K562 (cell line): Measurements from ENCODE around the gene STAT6. TPM values are rescaled to one million over a fixed set of nuclear protein-coding genes. Genes with fewer than 3 reads are reported as not detected.

Experiments
- BRCA1 ChIP-seq, 2 experiments: fragments of 450-650 bp in 1 of 2; sonication (generic) in 1 of 2; formaldehyde crosslinking in 1 of 2; IDR thresholded peaks; 2 replicates each; pipeline versions ENCODE4 v1.5.0 to v1.6.1; 2017 to 2020; ENCODE audit warnings: mild to moderate bottlenecking in 1 of 2, missing genetic modification reagents in 1 of 2
- CBFA2T2 ChIP-seq: fragments of 450-650 bp; conservative IDR thresholded peaks from 2 replicates; pipeline ENCODE4 v1.6.1; 2017; ENCODE audit warnings: mild to moderate bottlenecking
- CSDE1 ChIP-seq, 2 experiments: fragments of 450-650 bp; IDR thresholded peaks; 2 replicates each; pipeline ENCODE4 v1.6.1; 2016; ENCODE audit warnings: mild to moderate bottlenecking in 1 of 2
- ELF1 ChIP-seq: fragments of 200-800 bp; sonication (Bioruptor generic); IDR thresholded peaks from 2 replicates; pipeline ENCODE4 v1.6.1; 2016; ENCODE audit warnings: missing genetic modification characterization, missing compliant biosample characterization
- HIVEP1 ChIP-seq: fragments of 250-450 bp; sonication (Bioruptor Pico); IDR thresholded peaks from 2 replicates; pipeline ENCODE4 v1.4.0; 2020; ENCODE audit warnings: mild to moderate bottlenecking
- HMG20B ChIP-seq: fragments of 250-450 bp; sonication (Bioruptor Pico); IDR thresholded peaks from 2 replicates; pipeline ENCODE4 v1.5.0; 2021; ENCODE audit warnings: mild to moderate bottlenecking
- HSF4 ChIP-seq: fragments of 250-450 bp; sonication (Bioruptor Pico); IDR thresholded peaks from 2 replicates; pipeline ENCODE4 v2.1.2; 2022; ENCODE audit warnings: mild to moderate bottlenecking, moderate library complexity, borderline replicate concordance
- KAT2B ChIP-seq: IDR thresholded peaks from one replicate; pipeline ENCODE4 v1.6.1; 2012; ENCODE audit warnings: low read depth, mild to moderate bottlenecking, control low read depth, inconsistent platforms, low read length, moderate library complexity
- KLF6 ChIP-seq: fragments of 250-450 bp; sonication (Bioruptor Pico); IDR thresholded peaks from 2 replicates; pipeline ENCODE4 v1.4.0; 2020; ENCODE audit warnings: mild to moderate bottlenecking, moderate library complexity, borderline replicate concordance
- MYNN ChIP-seq, 2 experiments: sonication (generic); formaldehyde crosslinking in 1 of 2; IDR thresholded peaks; 2 replicates each; pipeline versions ENCODE4 v1.5.0 to v1.6.1; 2016 to 2020; ENCODE audit warnings: antibody characterized with exemption in 1 of 2, missing genetic modification reagents in 1 of 2
- polyA plus RNA-seq, 8 experiments: library from polyadenylated mRNA; depleted of rRNA in 4 of 8; stranded (reverse) in 5 of 8; unstranded in 3 of 8; fragments of >200 nt; fragmentation: Nextera tagmentation in 2 of 8; fragmentation: Illumina TruSeq in 1 of 8; extraction: Ambion mirVana in 2 of 8; extraction: Trizol in 1 of 8; gene quantifications; 2 replicates each; pipeline versions ENCODE4 v1.2.1 to v1.2.3, GENCODE V29; 2011 to 2014; ENCODE audit warnings: inconsistent platforms in 1 of 8, missing spikeins in 1 of 8
- total RNA-seq, 7 experiments: library from RNA; depleted of rRNA in 6 of 7; stranded (reverse); fragments of >200 nt in 6 of 7; fragmentation: Illumina TruSeq in 2 of 7; extraction: Trizol in 2 of 7; gene quantifications; 2 replicates each; pipeline versions ENCODE4 v1.2.1 to v1.2.3, GENCODE V29; 2011 to 2021; ENCODE audit warnings: low replicate concordance in 1 of 7
- TF ChIP-seq, protein P1 (sequence below): fragments of 200-600 bp; sonication (generic); IDR thresholded peaks from one replicate; pipeline ENCODE4 v1.6.1; 2012; ENCODE audit warnings: mild to moderate bottlenecking, low read depth, low read length, inconsistent platforms
- TF ChIP-seq, protein P2 (sequence below): IDR thresholded peaks from 3 replicates; pipeline ENCODE4 v1.6.1; 2011; ENCODE audit warnings: borderline replicate concordance, mild to moderate bottlenecking, moderate library complexity; ENCODE audit not compliant: insufficient read length; ENCODE audit errors: extremely low read depth

STAT6 gene
- total and polyA plus RNA-seq, 9 of the 15 experiments (the other 6 are each of a cell fraction or from before 2014, with no cell fraction given) = 2.4 to 49.5 (median 26.5) TPM

DNA sequence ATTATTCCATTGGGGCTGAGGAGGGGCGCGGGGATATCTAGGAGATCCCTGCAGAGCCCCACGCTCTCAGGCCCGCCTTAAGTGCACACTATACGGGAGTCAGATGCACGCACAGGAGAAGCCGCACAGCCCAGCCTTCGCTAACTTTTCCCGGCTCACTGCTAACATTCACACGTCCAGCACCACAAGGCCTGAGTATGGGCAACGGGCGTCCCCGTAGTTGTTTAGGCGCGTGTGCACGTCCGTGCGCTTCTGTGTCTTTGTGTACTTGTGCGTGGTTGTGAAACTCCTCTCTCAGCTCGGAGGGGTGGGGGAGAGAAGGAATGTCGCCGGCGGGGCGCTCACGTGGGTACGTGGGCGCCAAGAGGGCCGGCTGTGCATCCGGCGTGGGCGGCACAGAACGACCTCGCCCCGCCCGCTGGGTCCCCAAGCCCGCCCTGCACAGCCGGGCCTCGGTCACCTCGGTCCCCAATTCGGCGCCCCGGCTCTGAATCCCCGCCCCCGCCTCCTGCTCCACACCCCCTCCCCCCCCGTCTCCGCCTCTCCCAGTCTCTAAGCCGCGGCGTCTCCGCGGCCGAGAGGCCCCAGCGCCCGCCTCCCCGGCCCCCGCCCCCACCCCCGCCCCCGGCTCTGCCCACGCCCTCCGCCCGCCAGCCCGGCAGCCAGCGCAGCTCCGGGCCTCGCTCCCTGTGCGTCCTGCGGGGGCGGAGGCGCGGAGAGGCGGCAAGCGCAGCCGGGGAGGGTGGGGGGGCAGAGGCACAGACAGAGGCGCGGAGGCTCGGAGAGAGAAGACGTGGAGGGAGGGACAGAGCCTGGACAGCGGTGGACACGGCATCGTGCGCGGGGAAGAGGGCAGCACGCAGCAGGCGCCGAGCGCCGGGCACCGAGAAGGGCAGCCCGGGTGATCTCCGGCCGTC is 22.6 kb downstream of the STAT6 start, which contains the start of gene NAB2 (continued):
- TF ChIP-seq, protein P1, sequence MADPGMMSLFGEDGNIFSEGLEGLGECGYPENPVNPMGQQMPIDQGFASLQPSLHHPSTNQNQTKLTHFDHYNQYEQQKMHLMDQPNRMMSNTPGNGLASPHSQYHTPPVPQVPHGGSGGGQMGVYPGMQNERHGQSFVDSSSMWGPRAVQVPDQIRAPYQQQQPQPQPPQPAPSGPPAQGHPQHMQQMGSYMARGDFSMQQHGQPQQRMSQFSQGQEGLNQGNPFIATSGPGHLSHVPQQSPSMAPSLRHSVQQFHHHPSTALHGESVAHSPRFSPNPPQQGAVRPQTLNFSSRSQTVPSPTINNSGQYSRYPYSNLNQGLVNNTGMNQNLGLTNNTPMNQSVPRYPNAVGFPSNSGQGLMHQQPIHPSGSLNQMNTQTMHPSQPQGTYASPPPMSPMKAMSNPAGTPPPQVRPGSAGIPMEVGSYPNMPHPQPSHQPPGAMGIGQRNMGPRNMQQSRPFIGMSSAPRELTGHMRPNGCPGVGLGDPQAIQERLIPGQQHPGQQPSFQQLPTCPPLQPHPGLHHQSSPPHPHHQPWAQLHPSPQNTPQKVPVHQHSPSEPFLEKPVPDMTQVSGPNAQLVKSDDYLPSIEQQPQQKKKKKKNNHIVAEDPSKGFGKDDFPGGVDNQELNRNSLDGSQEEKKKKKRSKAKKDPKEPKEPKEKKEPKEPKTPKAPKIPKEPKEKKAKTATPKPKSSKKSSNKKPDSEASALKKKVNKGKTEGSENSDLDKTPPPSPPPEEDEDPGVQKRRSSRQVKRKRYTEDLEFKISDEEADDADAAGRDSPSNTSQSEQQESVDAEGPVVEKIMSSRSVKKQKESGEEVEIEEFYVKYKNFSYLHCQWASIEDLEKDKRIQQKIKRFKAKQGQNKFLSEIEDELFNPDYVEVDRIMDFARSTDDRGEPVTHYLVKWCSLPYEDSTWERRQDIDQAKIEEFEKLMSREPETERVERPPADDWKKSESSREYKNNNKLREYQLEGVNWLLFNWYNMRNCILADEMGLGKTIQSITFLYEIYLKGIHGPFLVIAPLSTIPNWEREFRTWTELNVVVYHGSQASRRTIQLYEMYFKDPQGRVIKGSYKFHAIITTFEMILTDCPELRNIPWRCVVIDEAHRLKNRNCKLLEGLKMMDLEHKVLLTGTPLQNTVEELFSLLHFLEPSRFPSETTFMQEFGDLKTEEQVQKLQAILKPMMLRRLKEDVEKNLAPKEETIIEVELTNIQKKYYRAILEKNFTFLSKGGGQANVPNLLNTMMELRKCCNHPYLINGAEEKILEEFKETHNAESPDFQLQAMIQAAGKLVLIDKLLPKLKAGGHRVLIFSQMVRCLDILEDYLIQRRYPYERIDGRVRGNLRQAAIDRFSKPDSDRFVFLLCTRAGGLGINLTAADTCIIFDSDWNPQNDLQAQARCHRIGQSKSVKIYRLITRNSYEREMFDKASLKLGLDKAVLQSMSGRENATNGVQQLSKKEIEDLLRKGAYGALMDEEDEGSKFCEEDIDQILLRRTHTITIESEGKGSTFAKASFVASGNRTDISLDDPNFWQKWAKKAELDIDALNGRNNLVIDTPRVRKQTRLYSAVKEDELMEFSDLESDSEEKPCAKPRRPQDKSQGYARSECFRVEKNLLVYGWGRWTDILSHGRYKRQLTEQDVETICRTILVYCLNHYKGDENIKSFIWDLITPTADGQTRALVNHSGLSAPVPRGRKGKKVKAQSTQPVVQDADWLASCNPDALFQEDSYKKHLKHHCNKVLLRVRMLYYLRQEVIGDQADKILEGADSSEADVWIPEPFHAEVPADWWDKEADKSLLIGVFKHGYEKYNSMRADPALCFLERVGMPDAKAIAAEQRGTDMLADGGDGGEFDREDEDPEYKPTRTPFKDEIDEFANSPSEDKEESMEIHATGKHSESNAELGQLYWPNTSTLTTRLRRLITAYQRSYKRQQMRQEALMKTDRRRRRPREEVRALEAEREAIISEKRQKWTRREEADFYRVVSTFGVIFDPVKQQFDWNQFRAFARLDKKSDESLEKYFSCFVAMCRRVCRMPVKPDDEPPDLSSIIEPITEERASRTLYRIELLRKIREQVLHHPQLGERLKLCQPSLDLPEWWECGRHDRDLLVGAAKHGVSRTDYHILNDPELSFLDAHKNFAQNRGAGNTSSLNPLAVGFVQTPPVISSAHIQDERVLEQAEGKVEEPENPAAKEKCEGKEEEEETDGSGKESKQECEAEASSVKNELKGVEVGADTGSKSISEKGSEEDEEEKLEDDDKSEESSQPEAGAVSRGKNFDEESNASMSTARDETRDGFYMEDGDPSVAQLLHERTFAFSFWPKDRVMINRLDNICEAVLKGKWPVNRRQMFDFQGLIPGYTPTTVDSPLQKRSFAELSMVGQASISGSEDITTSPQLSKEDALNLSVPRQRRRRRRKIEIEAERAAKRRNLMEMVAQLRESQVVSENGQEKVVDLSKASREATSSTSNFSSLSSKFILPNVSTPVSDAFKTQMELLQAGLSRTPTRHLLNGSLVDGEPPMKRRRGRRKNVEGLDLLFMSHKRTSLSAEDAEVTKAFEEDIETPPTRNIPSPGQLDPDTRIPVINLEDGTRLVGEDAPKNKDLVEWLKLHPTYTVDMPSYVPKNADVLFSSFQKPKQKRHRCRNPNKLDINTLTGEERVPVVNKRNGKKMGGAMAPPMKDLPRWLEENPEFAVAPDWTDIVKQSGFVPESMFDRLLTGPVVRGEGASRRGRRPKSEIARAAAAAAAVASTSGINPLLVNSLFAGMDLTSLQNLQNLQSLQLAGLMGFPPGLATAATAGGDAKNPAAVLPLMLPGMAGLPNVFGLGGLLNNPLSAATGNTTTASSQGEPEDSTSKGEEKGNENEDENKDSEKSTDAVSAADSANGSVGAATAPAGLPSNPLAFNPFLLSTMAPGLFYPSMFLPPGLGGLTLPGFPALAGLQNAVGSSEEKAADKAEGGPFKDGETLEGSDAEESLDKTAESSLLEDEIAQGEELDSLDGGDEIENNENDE = no peak
- TF ChIP-seq KAT2B (no peak), HMG20B (CRISPR knock-in tag) (no peak), MYNN (IDR thresholded peaks at IDR 0.05) (peak; percentile 56; the same call in 1 of the 2 replicates), MYNN (CRISPR knock-in tag; IDR thresholded peaks at IDR 0.05) (no peak), HIVEP1 (no peak), CBFA2T2 (no peak), ELF1 (tag) (no peak), HSF4 (0 out of 2 replicates have a peak, but pooled peaks have one; percentile 43), CSDE1 (IDR thresholded peaks at IDR 0.05) (no peak), BRCA1 (IDR thresholded peaks at IDR 0.05) (no peak), BRCA1 (CRISPR knock-in tag; IDR thresholded peaks at IDR 0.05) (no peak), KLF6 (CRISPR knock-in tag) (no peak)
- TF ChIP-seq, protein P2, sequence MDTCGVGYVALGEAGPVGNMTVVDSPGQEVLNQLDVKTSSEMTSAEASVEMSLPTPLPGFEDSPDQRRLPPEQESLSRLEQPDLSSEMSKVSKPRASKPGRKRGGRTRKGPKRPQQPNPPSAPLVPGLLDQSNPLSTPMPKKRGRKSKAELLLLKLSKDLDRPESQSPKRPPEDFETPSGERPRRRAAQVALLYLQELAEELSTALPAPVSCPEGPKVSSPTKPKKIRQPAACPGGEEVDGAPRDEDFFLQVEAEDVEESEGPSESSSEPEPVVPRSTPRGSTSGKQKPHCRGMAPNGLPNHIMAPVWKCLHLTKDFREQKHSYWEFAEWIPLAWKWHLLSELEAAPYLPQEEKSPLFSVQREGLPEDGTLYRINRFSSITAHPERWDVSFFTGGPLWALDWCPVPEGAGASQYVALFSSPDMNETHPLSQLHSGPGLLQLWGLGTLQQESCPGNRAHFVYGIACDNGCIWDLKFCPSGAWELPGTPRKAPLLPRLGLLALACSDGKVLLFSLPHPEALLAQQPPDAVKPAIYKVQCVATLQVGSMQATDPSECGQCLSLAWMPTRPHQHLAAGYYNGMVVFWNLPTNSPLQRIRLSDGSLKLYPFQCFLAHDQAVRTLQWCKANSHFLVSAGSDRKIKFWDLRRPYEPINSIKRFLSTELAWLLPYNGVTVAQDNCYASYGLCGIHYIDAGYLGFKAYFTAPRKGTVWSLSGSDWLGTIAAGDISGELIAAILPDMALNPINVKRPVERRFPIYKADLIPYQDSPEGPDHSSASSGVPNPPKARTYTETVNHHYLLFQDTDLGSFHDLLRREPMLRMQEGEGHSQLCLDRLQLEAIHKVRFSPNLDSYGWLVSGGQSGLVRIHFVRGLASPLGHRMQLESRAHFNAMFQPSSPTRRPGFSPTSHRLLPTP = no peak
